K562 (cell line): ENCODE results near the gene NEK2. TPM values are rescaled to one million over a fixed set of nuclear protein-coding genes. Genes with fewer than 3 reads are reported as not detected.

Source experiments
- ATAC-seq: fragments of 200-7000 bp; cut with Tn5 transposase; 3 replicates; pipeline ENCODE4 v1.9.1; 2020; ENCODE audit warnings: moderate library complexity
- BruUV-seq: library from RNA; stranded (reverse); fragments of 400-500 nt; replicated peaks from 2 replicates; lab custom pipeline; 2021; lab: Mats Ljungman, UMichigan
- CTCF ChIA-PET: fragments of 300-600 bp; formaldehyde crosslinking; extraction: SDS; loops from one replicate; lab custom pipeline; 2021; ENCODE audit warnings: low intra/inter-chr PET ratio; lab: Yijun Ruan, JAX
- POLR2A ChIA-PET: fragments of 300-600, 350-650 bp; sonication (Branson Sonifier 250); formaldehyde crosslinking; extraction: SDS; loops from one replicate; lab custom pipeline; 2021; ENCODE audit warnings: antibody characterized with exemption, inconsistent platforms; lab: Yijun Ruan, JAX
- DNase-seq, 4 experiments: peaks; one replicate each; pipeline versions ENCODE4 v3.0.0 to v3.0.0-alpha.2; 2011 to 2018; ENCODE audit warnings: low spot score in 3 of 4, mixed read lengths in 3 of 4; ENCODE audit errors: extremely low read depth in 1 of 4
- FAIRE-seq: peaks from 2 replicates; lab custom pipeline; 2011; peaks lifted over from hg19 to GRCh38; lab: Jason Lieb, UNC
- H2AFZ ChIP-seq: 2 replicates; pipeline ENCODE4 v1.6.0; 2011; ENCODE audit warnings: low read depth, low read length, control low read depth, inconsistent platforms
- H3K27ac ChIP-seq: fragments of 200-600 bp; 3 replicates; pipeline ENCODE4 v1.8.0; 2011; ENCODE audit warnings: low read depth, mild to moderate bottlenecking, control low read depth, inconsistent platforms, low read length, moderate library complexity, mixed read lengths; ENCODE audit errors: extremely low read depth
- H3K27me3 ChIP-seq, 2 experiments: fragments of 300-600 bp in 1 of 2; 2 replicates in 1 of 2; 3 replicates in 1 of 2; pipeline versions ENCODE4 v1.6.0 to v1.8.0; 2011; ENCODE audit warnings: inconsistent platforms in 2 of 2, low read length in 2 of 2, mild to moderate bottlenecking in 1 of 2, mixed read lengths in 1 of 2, moderate library complexity in 1 of 2; ENCODE audit not compliant: control insufficient read depth in 2 of 2, insufficient read depth in 2 of 2
- H3K36me3 ChIP-seq: fragments of 300-600 bp; 3 replicates; pipeline ENCODE4 v1.8.0; 2011; ENCODE audit warnings: mild to moderate bottlenecking, low read length, inconsistent platforms; ENCODE audit not compliant: control insufficient read depth, insufficient read depth
- H3K4me1 ChIP-seq, 2 experiments: fragments of 200-600 bp in 1 of 2; replicated peaks in 1 of 2; 2 replicates in 1 of 2; 3 replicates in 1 of 2; pipeline versions ENCODE4 v1.5.1 to v1.8.0; 2011; ENCODE audit warnings: inconsistent platforms in 2 of 2, low read length in 2 of 2, mild to moderate bottlenecking in 1 of 2, mixed read lengths in 1 of 2, moderate library complexity in 1 of 2; ENCODE audit not compliant: control insufficient read depth in 2 of 2, insufficient read depth in 2 of 2
- H3K4me2 ChIP-seq: 2 replicates; pipeline ENCODE4 v1.6.1; 2011; ENCODE audit warnings: low read length, control low read depth, inconsistent platforms, mixed read lengths; ENCODE audit not compliant: insufficient read depth
- H3K4me3 ChIP-seq: fragments of 200-600 bp; sonication (generic), shearing (Covaris generic); 2 replicates; pipeline ENCODE4 v1.5.1; 2016; ENCODE audit warnings: control low read depth, inconsistent platforms
- H3K79me2 ChIP-seq: fragments of 200-600 bp; 3 replicates; pipeline ENCODE4 v1.8.0; 2011; ENCODE audit warnings: low read length, inconsistent platforms; ENCODE audit not compliant: control insufficient read depth, insufficient read depth
- H3K9ac ChIP-seq, 2 experiments: 2 replicates each; pipeline versions ENCODE4 v1.6.0 to v1.6.1; 2011; ENCODE audit warnings: low read depth in 2 of 2, low read length in 2 of 2, control low read depth in 1 of 2, inconsistent platforms in 1 of 2, mild to moderate bottlenecking in 1 of 2, mixed read lengths in 1 of 2; ENCODE audit not compliant: insufficient read depth in 1 of 2
- H3K9me1 ChIP-seq: one replicate; pipeline ENCODE4 v1.6.0; 2011; ENCODE audit warnings: inconsistent platforms, mild to moderate bottlenecking, low read length, moderate library complexity; ENCODE audit not compliant: control insufficient read depth, insufficient read depth
- H3K9me3 ChIP-seq: replicated peaks from 2 replicates; pipeline ENCODE4 v1.5.1; 2011; ENCODE audit warnings: low read depth, low read length, inconsistent platforms; ENCODE audit not compliant: control insufficient read depth, insufficient read depth
- H4K20me1 ChIP-seq: replicated peaks from 2 replicates; pipeline ENCODE4 v1.6.1; 2011; ENCODE audit warnings: low read length, inconsistent platforms, mixed read lengths; ENCODE audit not compliant: control insufficient read depth, insufficient read depth
- BRF2 ChIP-seq: IDR thresholded peaks from 3 replicates; pipeline ENCODE4 v1.6.1; 2011; ENCODE audit warnings: borderline replicate concordance, mild to moderate bottlenecking; ENCODE audit not compliant: insufficient read length, insufficient read depth
- ETS1 ChIP-seq: conservative IDR thresholded peaks from 2 replicates; pipeline ENCODE4 v1.6.1; 2011; ENCODE audit warnings: low read depth, mild to moderate bottlenecking, low read length; ENCODE audit not compliant: control insufficient read depth
- ETS2 ChIP-seq: IDR thresholded peaks from 2 replicates; pipeline ENCODE4 v1.6.1; 2016; ENCODE audit warnings: borderline replicate concordance, missing genetic modification characterization, mild to moderate bottlenecking, moderate library complexity, missing compliant biosample characterization; ENCODE audit not compliant: poor library complexity, severe bottlenecking
- GTF3C2 ChIP-seq: IDR thresholded peaks from 3 replicates; pipeline ENCODE4 v1.6.1; 2011; ENCODE audit warnings: borderline replicate concordance, mild to moderate bottlenecking, moderate library complexity; ENCODE audit not compliant: insufficient read length; ENCODE audit errors: extremely low read depth
- HCFC1 ChIP-seq: IDR thresholded peaks from 2 replicates; pipeline ENCODE4 v1.6.1; 2012; ENCODE audit warnings: low read depth, low read length, improper control_type of control experiment
- HMGN3 ChIP-seq: IDR thresholded peaks from 2 replicates; pipeline ENCODE4 v1.6.1; 2011; ENCODE audit warnings: borderline replicate concordance, low read depth, mild to moderate bottlenecking, mixed read lengths, low read length; ENCODE audit not compliant: insufficient read length; ENCODE audit errors: extremely low read depth
- MEIS2 ChIP-seq: fragments of 450-650 bp; IDR thresholded peaks from 2 replicates; pipeline ENCODE4 v1.6.1; 2014; ENCODE audit warnings: mild to moderate bottlenecking; ENCODE audit not compliant: partially characterized antibody
- NCOA4 ChIP-seq: fragments of 450-650 bp; IDR thresholded peaks from 2 replicates; pipeline ENCODE4 v1.6.1; 2018; ENCODE audit warnings: mild to moderate bottlenecking; ENCODE audit not compliant: partially characterized antibody
- NRF1 ChIP-seq, 2 experiments: fragments of 450-650 bp; IDR thresholded peaks in 1 of 2; conservative IDR thresholded peaks in 1 of 2; 2 replicates each; pipeline ENCODE4 v1.6.1; 2014; ENCODE audit warnings: mild to moderate bottlenecking in 2 of 2
- SAFB ChIP-seq: fragments of 200-400 bp; formaldehyde crosslinking; IDR thresholded peaks from 2 replicates; pipeline ENCODE4 v1.6.1; 2017; ENCODE audit warnings: low read depth, low read length, borderline replicate concordance
- YBX1 ChIP-seq: fragments of 450-650 bp; IDR thresholded peaks from 2 replicates; pipeline ENCODE4 v1.7.1; 2016; ENCODE audit warnings: mild to moderate bottlenecking
- ZBTB7A ChIP-seq: IDR thresholded peaks from 2 replicates; pipeline ENCODE4 v1.6.1; 2011; ENCODE audit warnings: low read depth, mild to moderate bottlenecking, low read length, moderate library complexity, borderline replicate concordance; ENCODE audit not compliant: control insufficient read depth
- ZC3H11A ChIP-seq: IDR thresholded peaks from 2 replicates; pipeline ENCODE4 v1.6.1; 2012; ENCODE audit warnings: low read depth, low read length, improper control_type of control experiment
- ZNF384 ChIP-seq: IDR thresholded peaks from 2 replicates; pipeline ENCODE4 v1.6.1; 2012; ENCODE audit warnings: low read depth, low read length, improper control_type of control experiment
- ZNF395 ChIP-seq: fragments of 200-800 bp; sonication (Bioruptor generic); IDR thresholded peaks from 2 replicates; pipeline ENCODE4 v1.6.1; 2017; ENCODE audit warnings: missing genetic modification characterization, missing compliant biosample characterization
- ZNF57 ChIP-seq: fragments of 450-650 bp; formaldehyde crosslinking; IDR thresholded peaks from 2 replicates; pipeline ENCODE4 v1.4.0; 2020; ENCODE audit warnings: mild to moderate bottlenecking, moderate library complexity
- WGBS: fragments of 100-300 bp; shearing (Covaris generic); methylation state at CpG from one replicate; pipeline ENCODE4 v1.1.6; 2016; ENCODE audit warnings: low coverage, mixed read lengths; ENCODE audit not compliant: insufficient coverage; ENCODE audit errors: missing lambda C conversion rate; 5-methylcytosine and 5-hydroxymethylcytosine counted together
- in situ Hi-C: fragments of 300-500 bp; cut with MboI; formaldehyde crosslinking; loops from 4 replicates; pipeline ENCODE4 v1.15.0; 2018; ENCODE audit warnings: inconsistent platforms, mixed read lengths
- intact Hi-C: fragments of 100-400 bp; cut with micrococcal nuclease; formaldehyde crosslinking; loops from 2 replicates; pipeline ENCODE4 v1.14.2; 2022
- polyA plus RNA-seq, 8 experiments: library from polyadenylated mRNA; depleted of rRNA in 4 of 8; stranded (reverse) in 5 of 8; unstranded in 3 of 8; fragments of >200 nt; fragmentation: Nextera tagmentation in 2 of 8; fragmentation: Illumina TruSeq in 1 of 8; extraction: Ambion mirVana in 2 of 8; extraction: Trizol in 1 of 8; gene quantifications; 2 replicates each; pipeline versions ENCODE4 v1.2.1 to v1.2.3, GENCODE V29; 2011 to 2014; ENCODE audit warnings: inconsistent platforms in 1 of 8, missing spikeins in 1 of 8
- total RNA-seq, 7 experiments: library from RNA; depleted of rRNA in 6 of 7; stranded (reverse); fragments of >200 nt in 6 of 7; fragmentation: Illumina TruSeq in 2 of 7; extraction: Trizol in 2 of 7; gene quantifications; 2 replicates each; pipeline versions ENCODE4 v1.2.1 to v1.2.3, GENCODE V29; 2011 to 2021; ENCODE audit warnings: low replicate concordance in 1 of 7

NEK2 gene
- total and polyA plus RNA-seq, 9 of the 15 experiments (the other 6 are each of a cell fraction or from before 2014, with no cell fraction given): 30.0 to 74.7 (median 66.4) TPM

- no peaks in the 10 kb centered on the region for H3K79me2 ChIP-seq
- no peak overlapping the region for H2AFZ ChIP-seq
- CTCF ChIA-PET: no interaction called here
- WGBS: 6% methylated on average over 2 of the region's 2 CpGs
- no peaks in the 10 kb centered on the region for H3K36me3 ChIP-seq
- in situ Hi-C loops (no loop called here), intact Hi-C loops (no loop called here)
- ATAC-seq: no peak
- no peaks in the 10 kb centered on the region for H3K9me1 ChIP-seq
- H3K4me2 ChIP-seq: no peak overlapping the region
- no peaks in the 10 kb centered on the region; the same call in 1 of the 2 replicates for H3K9me3 ChIP-seq
- DNase-seq: no peak
- peaks cover 4 to 8% of the 10 kb centered on the region in 2 experiments; a peak in 2 of 5 replicates for H3K4me1 ChIP-seq
- no peaks in the 10 kb centered on the region for H3K27me3 ChIP-seq
- POLR2A ChIA-PET: interaction anchor here (0.9 kb wide), 1 partner anchor 11 kb away, joined by 3 read pairs; no protein-coding TSS in a partner anchor
- no peak for FAIRE-seq
- H3K27ac ChIP-seq: no peak overlapping the region
- no peaks in the 10 kb centered on the region for H4K20me1 ChIP-seq
- TF ChIP-seq ZNF395 (CRISPR knock-in tag): no peak
- TF ChIP-seq NRF1 (conservative IDR thresholded peaks at IDR 0.05 in 1 of 2, IDR thresholded peaks at IDR 0.05 in 1 of 2): no peak
- no peak for TF ChIP-seq BRF2
- TF ChIP-seq HMGN3: no peak
- no peak for TF ChIP-seq ETS2 (tag)
- no peak for TF ChIP-seq HCFC1
- TF ChIP-seq ETS1: no peak
- no peak for TF ChIP-seq MEIS2
- no peak for TF ChIP-seq ZC3H11A
- no peak for TF ChIP-seq ZNF57 (CRISPR knock-in tag)
- TF ChIP-seq ZBTB7A: no peak
- TF ChIP-seq NCOA4: no peak
- TF ChIP-seq ZNF384: no peak
- no peak for TF ChIP-seq YBX1
- no peak for TF ChIP-seq GTF3C2
- no peak for TF ChIP-seq SAFB
- H3K4me3 ChIP-seq: no peak overlapping the region
- 0 out of 4 replicates have a peak overlapping the region, but pooled peaks of 1 of the 2 experiments have one; percentile 54 for H3K9ac ChIP-seq
- no TSS peak for BruUV-seq
Measured at GRCh38 chr1:211715971-211716370, 40.5 kb upstream of the NEK2 start.
